HUES6 (cell line): ENCODE results near the gene C12orf42.

Source experiments
- H3K27ac ChIP-seq: 2 replicates; pipeline ENCODE4 v1.7.0; 2013; ENCODE audit warnings: low read depth, mild to moderate bottlenecking, low read length, inconsistent platforms
- H3K27me3 ChIP-seq: 2 replicates; pipeline ENCODE4 v1.6.1; 2013; ENCODE audit warnings: low read length; ENCODE audit not compliant: control insufficient read depth, insufficient read depth
- H3K36me3 ChIP-seq: 2 replicates; pipeline ENCODE4 v1.6.1; 2013; ENCODE audit warnings: low read length; ENCODE audit not compliant: control insufficient read depth, insufficient read depth
- H3K4me1 ChIP-seq: 2 replicates; pipeline ENCODE4 v1.6.1; 2013; ENCODE audit warnings: low read length; ENCODE audit not compliant: control insufficient read depth, insufficient read depth
- H3K4me3 ChIP-seq: 2 replicates; pipeline ENCODE4 v1.5.1; 2013; ENCODE audit warnings: low read depth, low read length
- H3K9ac ChIP-seq: one replicate; pipeline ENCODE4 v1.6.1; 2013; ENCODE audit warnings: mild to moderate bottlenecking, low read length
- H3K9me3 ChIP-seq: 2 replicates; pipeline ENCODE4 v1.6.1; 2013; ENCODE audit warnings: low read depth, low read length; ENCODE audit not compliant: control insufficient read depth, insufficient read depth

Gene C12orf42

GRCh38 chr12:103336940-103337339, 158.8 kb downstream of the C12orf42 start:
- Histone ChIP-seq H3K9me3 (no peaks in the 10 kb centered on the region), H3K27ac (no peak overlapping the region), H3K36me3 (no peaks in the 10 kb centered on the region), H3K9ac (no peak overlapping the region), H3K4me1 (no peaks in the 10 kb centered on the region), H3K27me3 (no peaks in the 10 kb centered on the region), H3K4me3 (no peak overlapping the region)

- Histone ChIP-seq H3K4me1 (no peaks in the 10 kb centered on the region), H3K4me3 (no peak overlapping the region), H3K27ac (no peak overlapping the region), H3K9ac (no peak overlapping the region), H3K9me3 (no peaks in the 10 kb centered on the region), H3K27me3 (no peaks in the 10 kb centered on the region), H3K36me3 (no peaks in the 10 kb centered on the region)
These were observed 161.3 kb downstream of the C12orf42 start for GRCh38 chr12:103334466-103334865.

- Histone ChIP-seq H3K36me3 (no peaks in the 10 kb centered on the region), H3K9me3 (no peaks in the 10 kb centered on the region), H3K9ac (no peak overlapping the region), H3K27me3 (no peaks in the 10 kb centered on the region), H3K4me3 (no peak overlapping the region), H3K4me1 (no peaks in the 10 kb centered on the region), H3K27ac (no peak overlapping the region)
These were observed 162.1 kb downstream of the C12orf42 start for GRCh38 chr12:103333676-103334075.

GRCh38 chr12:103331643-103332042, 164.1 kb downstream of the C12orf42 start:
- no peak overlapping the region for H3K27ac ChIP-seq
- H3K27me3 ChIP-seq, result no peaks in the 10 kb centered on the region
- no peaks in the 10 kb centered on the region for H3K4me1 ChIP-seq
- no peaks in the 10 kb centered on the region for H3K9me3 ChIP-seq
- H3K4me3 ChIP-seq, result no peak overlapping the region
- H3K36me3 ChIP-seq, result no peaks in the 10 kb centered on the region
- H3K9ac ChIP-seq, result no peak overlapping the region

GRCh38 chr12:103330672-103331071, 165.1 kb downstream of the C12orf42 start:
- no peaks in the 10 kb centered on the region for H3K4me1 ChIP-seq
- H3K36me3 ChIP-seq, result no peaks in the 10 kb centered on the region
- no peak overlapping the region for H3K9ac ChIP-seq
- H3K27ac ChIP-seq, result no peak overlapping the region
- H3K4me3 ChIP-seq, result no peak overlapping the region
- no peaks in the 10 kb centered on the region for H3K9me3 ChIP-seq
- no peaks in the 10 kb centered on the region for H3K27me3 ChIP-seq

- Histone ChIP-seq H3K4me1 (no peaks in the 10 kb centered on the region), H3K36me3 (no peaks in the 10 kb centered on the region), H3K4me3 (no peak overlapping the region), H3K27ac (no peak overlapping the region), H3K27me3 (no peaks in the 10 kb centered on the region), H3K9me3 (no peaks in the 10 kb centered on the region), H3K9ac (no peak overlapping the region)
These were observed 168.1 kb downstream of the C12orf42 start for GRCh38 chr12:103327676-103328075.

- Histone ChIP-seq H3K27ac (no peak overlapping the region), H3K9ac (no peak overlapping the region), H3K4me3 (no peak overlapping the region), H3K4me1 (no peaks in the 10 kb centered on the region), H3K9me3 (no peaks in the 10 kb centered on the region), H3K36me3 (no peaks in the 10 kb centered on the region), H3K27me3 (no peaks in the 10 kb centered on the region)
These were observed 169.6 kb downstream of the C12orf42 start for GRCh38 chr12:103326190-103326589.

- H3K4me1 ChIP-seq, result no peaks in the 10 kb centered on the region
- no peaks in the 10 kb centered on the region for H3K9me3 ChIP-seq
- H3K27me3 ChIP-seq, result no peaks in the 10 kb centered on the region
- no peak overlapping the region for H3K4me3 ChIP-seq
- H3K36me3 ChIP-seq, result no peaks in the 10 kb centered on the region
- no peak overlapping the region for H3K27ac ChIP-seq
- H3K9ac ChIP-seq, result no peak overlapping the region
These were observed 177.2 kb downstream of the C12orf42 start for GRCh38 chr12:103318566-103318965.

GRCh38 chr12:103317220-103317619, 178.5 kb downstream of the C12orf42 start:
- no peak overlapping the region for H3K9ac ChIP-seq
- H3K4me1 ChIP-seq, result no peaks in the 10 kb centered on the region
- no peaks in the 10 kb centered on the region for H3K36me3 ChIP-seq
- H3K4me3 ChIP-seq, result no peak overlapping the region
- H3K27ac ChIP-seq, result no peak overlapping the region
- H3K9me3 ChIP-seq, result no peaks in the 10 kb centered on the region
- no peaks in the 10 kb centered on the region for H3K27me3 ChIP-seq

GRCh38 chr12:103314786-103315185, 181.0 kb downstream of the C12orf42 start:
- H3K27me3 ChIP-seq, result no peaks in the 10 kb centered on the region
- no peaks in the 10 kb centered on the region for H3K9me3 ChIP-seq
- H3K4me1 ChIP-seq, result no peaks in the 10 kb centered on the region
- H3K4me3 ChIP-seq, result no peak overlapping the region
- H3K9ac ChIP-seq, result no peak overlapping the region
- no peak overlapping the region for H3K27ac ChIP-seq
- H3K36me3 ChIP-seq, result no peaks in the 10 kb centered on the region

- Histone ChIP-seq H3K9me3 (no peaks in the 10 kb centered on the region), H3K9ac (no peak overlapping the region), H3K4me3 (no peak overlapping the region), H3K4me1 (no peaks in the 10 kb centered on the region), H3K27me3 (no peaks in the 10 kb centered on the region), H3K36me3 (no peaks in the 10 kb centered on the region), H3K27ac (no peak overlapping the region)
These were observed 181.9 kb downstream of the C12orf42 start for GRCh38 chr12:103313894-103314293.

GRCh38 chr12:103312742-103313354, 182.9 kb downstream of the C12orf42 start:
- Histone ChIP-seq H3K36me3 (no peaks in the 10 kb centered on the region), H3K4me1 (no peaks in the 10 kb centered on the region), H3K9me3 (no peaks in the 10 kb centered on the region), H3K27ac (no peak overlapping the region), H3K27me3 (no peaks in the 10 kb centered on the region), H3K9ac (no peak overlapping the region), H3K4me3 (no peak overlapping the region)
